Measurements from ENCODE around the gene MYL10.

The MYL10 gene

DNA sequence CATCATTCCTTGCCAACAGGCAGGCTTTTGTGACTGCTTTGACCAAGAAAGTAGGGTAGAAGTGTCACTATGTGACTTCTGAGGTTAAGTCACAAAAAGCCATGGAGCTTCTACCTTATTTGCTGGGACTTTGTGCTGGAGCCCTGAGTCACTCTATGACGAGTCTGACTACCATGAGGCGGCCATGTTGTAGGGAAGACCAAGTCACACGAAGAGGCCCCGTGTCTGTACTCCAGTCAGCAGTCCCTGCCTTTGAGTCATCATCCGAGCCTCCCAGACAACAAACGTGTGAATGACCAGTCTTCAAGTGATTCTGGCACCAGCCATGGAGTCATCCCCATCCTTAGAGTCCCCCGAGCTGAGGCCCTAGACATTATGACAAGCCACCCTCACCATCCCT, 3.5 kb upstream of the MYL10 start:
- Histone ChIP-seq H3K27me3 (ENCODE audit: control insufficient read depth in 1 of 2, insufficient read depth in 1 of 2, low read length in 2 of 2) (peaks cover 0 to 30% of the 10 kb centered on the region in 2 experiments), H3K9ac (ENCODE audit: low read length) (no peak overlapping the region), H3K4me1 (ENCODE audit: control insufficient read depth, insufficient read depth, low read depth, low read length) (peaks cover 33% of the 10 kb centered on the region), H3K18ac (ENCODE audit: low read depth in 1 of 2, low read length in 2 of 2) (no peak overlapping the region), H3K36me3 (ENCODE audit: control insufficient read depth in 1 of 2, insufficient read depth in 2 of 2, low read depth in 1 of 2, low read length in 2 of 2) (no peaks in the 10 kb centered on the region), H2AK5ac (ENCODE audit: low read length, severe bottlenecking) (no peak overlapping the region), H2BK120ac (ENCODE audit: low read depth, low read length) (no peak overlapping the region), H3K79me1 (replicated peaks; ENCODE audit: low read length, poor library complexity, severe bottlenecking) (no peaks in the 10 kb centered on the region), H2AFZ (ENCODE audit: low read depth, low read length) (no peak overlapping the region), H2BK15ac (ENCODE audit: low read depth, poor library complexity, severe bottlenecking) (no peak overlapping the region), H2BK12ac (ENCODE audit: low read length in 2 of 2) (no peak overlapping the region), H4K91ac (ENCODE audit: low read length) (no peak overlapping the region), H3K9me3 (ENCODE audit: control insufficient read depth, low read length) (peaks cover 5% of the 10 kb centered on the region), H3K4ac (ENCODE audit: low read depth in 1 of 2, low read length in 2 of 2) (no peak overlapping the region), H3K23ac (ENCODE audit: low read length in 2 of 2) (no peak overlapping the region), H3K14ac (ENCODE audit: low read length in 2 of 2) (no peak overlapping the region), H2BK5ac (ENCODE audit: low read depth, low read length, poor library complexity, severe bottlenecking) (no peak overlapping the region), H4K8ac (ENCODE audit: low read length) (no peak overlapping the region), H3K4me3 (ENCODE audit: insufficient read depth in 1 of 2, low read depth in 1 of 2, low read length in 2 of 2) (no peak overlapping the region), H3K27ac (ENCODE audit: low read length, poor library complexity, severe bottlenecking) (no peak overlapping the region), H3K4me2 (ENCODE audit: low read length, poor library complexity, severe bottlenecking) (no peak overlapping the region)
- WGBS = 78% methylated on average over 7 of the region's 7 CpGs
- no peak for DNase-seq

DNA sequence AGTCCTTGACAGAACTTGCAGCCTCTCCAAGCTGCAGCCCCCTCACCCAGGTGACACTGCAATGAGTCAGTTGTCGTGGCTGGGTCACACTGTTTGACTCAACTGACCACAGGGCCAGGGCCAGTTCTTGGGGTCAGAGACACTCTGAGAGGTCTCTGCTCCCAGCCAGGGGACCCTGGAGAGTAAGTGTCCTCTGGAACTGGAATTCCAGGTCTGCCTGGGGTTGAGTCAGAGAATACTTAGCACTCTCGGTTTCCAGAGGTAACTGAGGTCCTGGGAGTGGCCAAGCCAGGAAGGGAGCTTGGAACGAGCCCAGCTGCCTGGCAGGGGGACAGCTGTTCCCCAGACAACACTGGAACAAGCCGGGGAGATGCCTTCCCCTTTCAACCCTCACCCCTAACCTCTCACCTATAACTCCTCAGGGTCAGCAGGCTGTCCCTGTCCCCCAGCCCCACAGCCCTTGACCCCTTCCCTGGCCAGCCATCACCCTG, 2.2 kb upstream of the MYL10 start:
- no peak overlapping the region for H3K4ac ChIP-seq (ENCODE audit: low read depth in 1 of 2, low read length in 2 of 2)
- no peak overlapping the region for H3K27ac ChIP-seq (ENCODE audit: low read length, poor library complexity, severe bottlenecking)
- H3K27me3 ChIP-seq (ENCODE audit: control insufficient read depth in 1 of 2, insufficient read depth in 1 of 2, low read length in 2 of 2) = peaks cover 2 to 27% of the 10 kb centered on the region in 2 experiments
- no peak overlapping the region for H3K14ac ChIP-seq (ENCODE audit: low read length in 2 of 2)
- H3K9me3 ChIP-seq (ENCODE audit: control insufficient read depth, low read length) = peaks cover 5% of the 10 kb centered on the region
- H3K4me2 ChIP-seq (ENCODE audit: low read length, poor library complexity, severe bottlenecking) = no peak overlapping the region
- no peak overlapping the region for H4K8ac ChIP-seq (ENCODE audit: low read length)
- peaks cover 22% of the 10 kb centered on the region for H3K4me1 ChIP-seq (ENCODE audit: control insufficient read depth, insufficient read depth, low read depth, low read length)
- no peak overlapping the region for H3K4me3 ChIP-seq (ENCODE audit: insufficient read depth in 1 of 2, low read depth in 1 of 2, low read length in 2 of 2)
- H3K9ac ChIP-seq (ENCODE audit: low read length) = no peak overlapping the region
- H4K91ac ChIP-seq (ENCODE audit: low read length) = no peak overlapping the region
- H3K36me3 ChIP-seq (ENCODE audit: control insufficient read depth in 1 of 2, insufficient read depth in 2 of 2, low read depth in 1 of 2, low read length in 2 of 2) = no peaks in the 10 kb centered on the region
- H2BK5ac ChIP-seq (ENCODE audit: low read depth, low read length, poor library complexity, severe bottlenecking) = no peak overlapping the region
- H3K18ac ChIP-seq (ENCODE audit: low read depth in 1 of 2, low read length in 2 of 2) = no peak overlapping the region
- no peak overlapping the region for H2BK12ac ChIP-seq (ENCODE audit: low read length in 2 of 2)
- no peak overlapping the region for H3K23ac ChIP-seq (ENCODE audit: low read length in 2 of 2)
- H2AFZ ChIP-seq (ENCODE audit: low read depth, low read length) = no peak overlapping the region
- no peak overlapping the region for H2BK120ac ChIP-seq (ENCODE audit: low read depth, low read length)
- no peak overlapping the region for H2BK15ac ChIP-seq (ENCODE audit: low read depth, poor library complexity, severe bottlenecking)
- 28% methylated on average over 4 of the region's 4 CpGs for WGBS
- no peak for DNase-seq
- H3K79me1 ChIP-seq (replicated peaks; ENCODE audit: low read length, poor library complexity, severe bottlenecking) = no peaks in the 10 kb centered on the region
- peak overlapping the region; percentile 6 for H2AK5ac ChIP-seq (ENCODE audit: low read length, severe bottlenecking)

DNA sequence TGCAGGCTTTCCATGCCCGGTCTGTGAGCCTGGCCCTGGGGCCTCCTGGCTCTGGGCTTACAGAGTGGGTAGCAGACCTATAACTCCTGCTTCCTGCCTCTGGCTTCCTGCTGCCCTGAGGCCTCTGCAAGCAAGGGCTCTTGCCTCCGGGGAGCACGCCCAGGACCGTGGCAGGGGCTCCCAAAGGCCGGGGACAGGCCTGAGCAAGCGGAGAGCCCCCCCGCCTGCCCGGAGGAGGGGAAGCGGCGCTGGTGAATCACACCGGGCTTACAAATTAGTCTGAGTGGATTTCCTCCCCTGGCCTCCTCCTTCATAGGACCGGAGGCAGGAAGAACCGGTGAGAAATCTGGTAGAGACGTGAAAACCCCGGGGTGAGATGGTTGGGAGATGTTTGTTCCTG, 1.5 kb upstream of the MYL10 start:
- Histone ChIP-seq H3K4me1 (ENCODE audit: control insufficient read depth, insufficient read depth, low read depth, low read length) (peaks cover 20% of the 10 kb centered on the region), H2AK5ac (ENCODE audit: low read length, severe bottlenecking) (no peak overlapping the region), H2AFZ (ENCODE audit: low read depth, low read length) (no peak overlapping the region), H3K27me3 (ENCODE audit: control insufficient read depth in 1 of 2, insufficient read depth in 1 of 2, low read length in 2 of 2) (peaks cover 5 to 32% of the 10 kb centered on the region in 2 experiments), H3K23ac (ENCODE audit: low read length in 2 of 2) (peak overlapping the region in 1 of 2 experiments; percentile 43), H3K4me2 (ENCODE audit: low read length, poor library complexity, severe bottlenecking) (no peak overlapping the region), H2BK120ac (ENCODE audit: low read depth, low read length) (no peak overlapping the region), H3K79me1 (replicated peaks; ENCODE audit: low read length, poor library complexity, severe bottlenecking) (no peaks in the 10 kb centered on the region), H2BK15ac (ENCODE audit: low read depth, poor library complexity, severe bottlenecking) (no peak overlapping the region), H3K18ac (ENCODE audit: low read depth in 1 of 2, low read length in 2 of 2) (no peak overlapping the region), H3K14ac (ENCODE audit: low read length in 2 of 2) (peak overlapping the region in 1 of 2 experiments; percentile 57), H3K9me3 (ENCODE audit: control insufficient read depth, low read length) (peaks cover 5% of the 10 kb centered on the region), H3K36me3 (ENCODE audit: control insufficient read depth in 1 of 2, insufficient read depth in 2 of 2, low read depth in 1 of 2, low read length in 2 of 2) (no peaks in the 10 kb centered on the region), H4K8ac (ENCODE audit: low read length) (peak overlapping the region; percentile 38), H3K27ac (ENCODE audit: low read length, poor library complexity, severe bottlenecking) (peak overlapping the region; percentile 37), H3K9ac (ENCODE audit: low read length) (no peak overlapping the region), H3K4me3 (ENCODE audit: insufficient read depth in 1 of 2, low read depth in 1 of 2, low read length in 2 of 2) (no peak overlapping the region), H4K91ac (ENCODE audit: low read length) (no peak overlapping the region), H2BK12ac (ENCODE audit: low read length in 2 of 2) (no peak overlapping the region), H3K4ac (ENCODE audit: low read depth in 1 of 2, low read length in 2 of 2) (no peak overlapping the region), H2BK5ac (ENCODE audit: low read depth, low read length, poor library complexity, severe bottlenecking) (peak overlapping the region; percentile 35)
- WGBS = 47% methylated on average over 15 of the region's 15 CpGs
- peak; percentile 24 for DNase-seq

DNA sequence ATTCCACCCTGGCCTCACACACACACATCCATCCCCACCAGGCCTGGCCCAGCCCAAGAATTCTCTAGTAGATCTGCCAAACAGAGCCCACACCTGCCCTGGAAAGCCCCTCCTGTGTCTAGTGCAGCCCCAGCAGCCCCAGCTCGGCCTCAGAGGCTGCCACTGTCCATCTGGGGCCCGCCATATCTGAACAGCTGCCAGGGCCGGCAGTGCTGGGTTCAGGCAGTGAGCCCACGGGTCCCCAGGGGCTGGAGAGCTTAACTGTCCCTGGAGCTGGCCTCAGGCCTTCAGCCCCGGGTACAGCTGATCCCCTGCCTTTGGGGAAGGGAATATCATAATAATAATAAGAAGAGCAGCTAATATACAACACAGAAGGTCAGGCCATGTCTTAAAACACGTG, 574 bp downstream of the MYL10 start:
- H2AFZ ChIP-seq (ENCODE audit: low read depth, low read length) = no peak overlapping the region
- H4K8ac ChIP-seq (ENCODE audit: low read length) = no peak overlapping the region
- H4K91ac ChIP-seq (ENCODE audit: low read length) = no peak overlapping the region
- no peak overlapping the region for H2BK15ac ChIP-seq (ENCODE audit: low read depth, poor library complexity, severe bottlenecking)
- no peak overlapping the region for H3K27ac ChIP-seq (ENCODE audit: low read length, poor library complexity, severe bottlenecking)
- H2BK12ac ChIP-seq (ENCODE audit: low read length in 2 of 2) = no peak overlapping the region
- no peaks in the 10 kb centered on the region for H3K79me1 ChIP-seq (replicated peaks; ENCODE audit: low read length, poor library complexity, severe bottlenecking)
- no peak overlapping the region for H2BK5ac ChIP-seq (ENCODE audit: low read depth, low read length, poor library complexity, severe bottlenecking)
- no peak overlapping the region for H3K14ac ChIP-seq (ENCODE audit: low read length in 2 of 2)
- H2AK5ac ChIP-seq (ENCODE audit: low read length, severe bottlenecking) = no peak overlapping the region
- peaks cover 5% of the 10 kb centered on the region for H3K9me3 ChIP-seq (ENCODE audit: control insufficient read depth, low read length)
- H3K23ac ChIP-seq (ENCODE audit: low read length in 2 of 2) = no peak overlapping the region
- DNase-seq = no peak
- H3K9ac ChIP-seq (ENCODE audit: low read length) = no peak overlapping the region
- H3K4me2 ChIP-seq (ENCODE audit: low read length, poor library complexity, severe bottlenecking) = no peak overlapping the region
- no peak overlapping the region for H2BK120ac ChIP-seq (ENCODE audit: low read depth, low read length)
- H3K4me1 ChIP-seq (ENCODE audit: control insufficient read depth, insufficient read depth, low read depth, low read length) = peaks cover 29% of the 10 kb centered on the region
- peaks cover 17 to 44% of the 10 kb centered on the region in 2 experiments for H3K27me3 ChIP-seq (ENCODE audit: control insufficient read depth in 1 of 2, insufficient read depth in 1 of 2, low read length in 2 of 2)
- no peak overlapping the region for H3K4ac ChIP-seq (ENCODE audit: low read depth in 1 of 2, low read length in 2 of 2)
- H3K36me3 ChIP-seq (ENCODE audit: control insufficient read depth in 1 of 2, insufficient read depth in 2 of 2, low read depth in 1 of 2, low read length in 2 of 2) = no peaks in the 10 kb centered on the region
- WGBS = 68% methylated on average over 5 of the region's 6 CpGs
- H3K4me3 ChIP-seq (ENCODE audit: insufficient read depth in 1 of 2, low read depth in 1 of 2, low read length in 2 of 2) = no peak overlapping the region
- no peak overlapping the region for H3K18ac ChIP-seq (ENCODE audit: low read depth in 1 of 2, low read length in 2 of 2)

Data from mesenchymal stem cell (in vitro differentiated cells and primary cell).